OCI-LY3 (cell line): ENCODE results near the gene CUX1.
"Not testable (repeated sequence)": the region's sequence is repeated elsewhere in the genome, so short reads cannot be mapped to it uniquely, and the experiment has no call there.

Experiments
- H2AFZ ChIP-seq: fragments of 200-600, 300-600 bp; shearing (Covaris generic); 2 replicates; pipeline ENCODE4 v1.6.0; 2014; ENCODE audit warnings: antibody characterized with exemption, low read depth, low read length
- H3K27ac ChIP-seq: fragments of 200-600, 300-600 bp; sonication (generic); 2 replicates; pipeline ENCODE4 v1.5.1; 2014; ENCODE audit warnings: mild to moderate bottlenecking, low read length, moderate library complexity, mixed read lengths
- H3K27me3 ChIP-seq: fragments of 200-600, 300-600 bp; sonication (generic); 2 replicates; pipeline ENCODE4 v1.6.1; 2014; ENCODE audit warnings: low read depth, low read length, mixed read lengths
- H3K36me3 ChIP-seq: fragments of 200-600, 300-600 bp; sonication (generic); replicated peaks from 2 replicates; pipeline ENCODE3; 2014; ENCODE audit warnings: low read depth, low read length, mixed read lengths
- H3K4me1 ChIP-seq: fragments of 300-600, 200-600 bp; sonication (generic); 2 replicates; pipeline ENCODE4 v1.6.1; 2014; ENCODE audit warnings: low read length, mixed read lengths
- H3K4me2 ChIP-seq: fragments of 200-600, 300-600 bp; sonication (generic); 2 replicates; pipeline ENCODE4 v1.6.1; 2014; ENCODE audit warnings: low read length, mixed read lengths
- H3K4me3 ChIP-seq: fragments of 300-600, 200-600 bp; sonication (generic); 2 replicates; pipeline ENCODE4 v1.5.1; 2014; ENCODE audit warnings: antibody characterized with exemption, mild to moderate bottlenecking, low read length, moderate library complexity
- H3K79me2 ChIP-seq: fragments of 300-600, 200-600 bp; shearing (Covaris generic); 2 replicates; pipeline ENCODE4 v1.6.1; 2014; ENCODE audit warnings: mild to moderate bottlenecking, low read length, mixed read lengths
- H3K9ac ChIP-seq: fragments of 300-600, 200-600 bp; shearing (Covaris generic); 2 replicates; pipeline ENCODE4 v1.6.0; 2014; ENCODE audit warnings: mild to moderate bottlenecking, low read length, moderate library complexity
- H3K9me3 ChIP-seq: fragments of 200-600, 300-600 bp; shearing (Covaris generic); 2 replicates; pipeline ENCODE4 v1.6.1; 2014; ENCODE audit warnings: low read length, mixed read lengths; ENCODE audit not compliant: insufficient read depth
- H4K20me1 ChIP-seq: fragments of 200-600, 300-600 bp; sonication (generic); 2 replicates; pipeline ENCODE4 v1.6.1; 2016; ENCODE audit warnings: low read length, mixed read lengths; ENCODE audit not compliant: insufficient read depth
- EZH2phosphoT487 ChIP-seq: fragments of 200-600 bp; shearing (Covaris generic); IDR thresholded peaks from 2 replicates; pipeline ENCODE4 v1.6.1; 2018; ENCODE audit warnings: antibody characterized with exemption, mixed run types, low read depth
- TF ChIP-seq, protein P1 (sequence below): fragments of 200-600, 300-600 bp; sonication (generic); IDR thresholded peaks from 2 replicates; pipeline ENCODE4 v1.5.1; 2014; ENCODE audit warnings: antibody characterized with exemption, low read length, low read depth

The CUX1 gene

DNA sequence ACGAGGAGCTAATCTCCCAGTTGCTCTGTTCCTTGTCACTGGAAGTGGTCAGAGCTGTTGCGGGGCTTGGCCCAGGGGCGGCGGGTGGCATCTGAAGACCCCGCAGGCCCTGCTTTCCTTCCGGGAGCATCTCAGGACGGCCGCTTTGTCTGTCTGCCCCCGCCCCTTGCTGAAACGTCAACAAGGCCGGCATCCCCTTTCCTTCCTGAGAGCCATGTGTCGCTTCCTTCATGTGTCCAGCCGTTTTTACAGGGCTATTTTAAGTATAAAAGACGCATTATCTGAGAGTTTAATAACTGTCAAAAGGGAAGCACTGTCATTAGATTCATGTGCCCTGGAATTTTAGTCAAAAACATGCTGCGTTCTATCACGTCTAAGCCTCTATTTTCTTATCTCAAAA, 110.4 kb downstream of the CUX1 start:
- peaks cover 70% of the 10 kb centered on the region for H4K20me1 ChIP-seq
- no peak overlapping the region for H3K4me2 ChIP-seq
- no peak overlapping the region for H3K4me3 ChIP-seq
- TF ChIP-seq, protein P1, sequence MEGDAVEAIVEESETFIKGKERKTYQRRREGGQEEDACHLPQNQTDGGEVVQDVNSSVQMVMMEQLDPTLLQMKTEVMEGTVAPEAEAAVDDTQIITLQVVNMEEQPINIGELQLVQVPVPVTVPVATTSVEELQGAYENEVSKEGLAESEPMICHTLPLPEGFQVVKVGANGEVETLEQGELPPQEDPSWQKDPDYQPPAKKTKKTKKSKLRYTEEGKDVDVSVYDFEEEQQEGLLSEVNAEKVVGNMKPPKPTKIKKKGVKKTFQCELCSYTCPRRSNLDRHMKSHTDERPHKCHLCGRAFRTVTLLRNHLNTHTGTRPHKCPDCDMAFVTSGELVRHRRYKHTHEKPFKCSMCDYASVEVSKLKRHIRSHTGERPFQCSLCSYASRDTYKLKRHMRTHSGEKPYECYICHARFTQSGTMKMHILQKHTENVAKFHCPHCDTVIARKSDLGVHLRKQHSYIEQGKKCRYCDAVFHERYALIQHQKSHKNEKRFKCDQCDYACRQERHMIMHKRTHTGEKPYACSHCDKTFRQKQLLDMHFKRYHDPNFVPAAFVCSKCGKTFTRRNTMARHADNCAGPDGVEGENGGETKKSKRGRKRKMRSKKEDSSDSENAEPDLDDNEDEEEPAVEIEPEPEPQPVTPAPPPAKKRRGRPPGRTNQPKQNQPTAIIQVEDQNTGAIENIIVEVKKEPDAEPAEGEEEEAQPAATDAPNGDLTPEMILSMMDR, result no peak
- TF ChIP-seq EZH2phosphoT487, result no peak
- H3K4me1 ChIP-seq, result peaks cover 5% of the 10 kb centered on the region
- peaks cover 46% of the 10 kb centered on the region for H3K79me2 ChIP-seq
- H3K9me3 ChIP-seq, result no peaks in the 10 kb centered on the region
- no peak overlapping the region for H2AFZ ChIP-seq
- no peaks in the 10 kb centered on the region for H3K27me3 ChIP-seq
- H3K9ac ChIP-seq, result no peak overlapping the region
- H3K36me3 ChIP-seq, result peaks cover 8% of the 10 kb centered on the region
- H3K27ac ChIP-seq, result no peak overlapping the region

DNA sequence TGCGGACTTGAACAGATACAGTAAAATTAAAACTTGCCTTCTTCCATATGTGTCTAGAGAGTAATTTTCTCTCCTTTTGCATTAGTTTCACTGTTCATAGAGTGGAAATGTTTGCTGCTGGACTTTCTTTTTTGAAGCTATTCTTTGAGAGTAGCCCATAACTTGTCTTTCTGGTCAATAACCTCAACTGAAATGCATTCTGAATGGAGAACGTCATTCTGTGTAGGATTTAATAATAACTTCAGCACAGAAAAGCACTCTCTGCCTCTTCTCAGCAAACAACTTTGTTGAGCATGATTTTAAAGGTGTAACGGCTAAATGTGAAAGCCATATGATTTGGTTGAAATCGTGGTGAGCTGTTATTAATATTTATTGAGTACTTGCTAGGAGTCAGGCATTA, 111.8 kb downstream of the CUX1 start:
- Histone ChIP-seq H3K9ac (no peak overlapping the region), H3K9me3 (no peaks in the 10 kb centered on the region), H3K36me3 (peaks cover 4% of the 10 kb centered on the region), H4K20me1 (peaks cover 66% of the 10 kb centered on the region), H3K27me3 (no peaks in the 10 kb centered on the region), H3K4me1 (peaks cover 19% of the 10 kb centered on the region), H3K27ac (no peak overlapping the region), H3K4me3 (no peak overlapping the region), H3K79me2 (peaks cover 35% of the 10 kb centered on the region), H3K4me2 (no peak overlapping the region), H2AFZ (no peak overlapping the region)
- TF ChIP-seq EZH2phosphoT487, result no peak
- TF ChIP-seq, protein P1, result no peak

DNA sequence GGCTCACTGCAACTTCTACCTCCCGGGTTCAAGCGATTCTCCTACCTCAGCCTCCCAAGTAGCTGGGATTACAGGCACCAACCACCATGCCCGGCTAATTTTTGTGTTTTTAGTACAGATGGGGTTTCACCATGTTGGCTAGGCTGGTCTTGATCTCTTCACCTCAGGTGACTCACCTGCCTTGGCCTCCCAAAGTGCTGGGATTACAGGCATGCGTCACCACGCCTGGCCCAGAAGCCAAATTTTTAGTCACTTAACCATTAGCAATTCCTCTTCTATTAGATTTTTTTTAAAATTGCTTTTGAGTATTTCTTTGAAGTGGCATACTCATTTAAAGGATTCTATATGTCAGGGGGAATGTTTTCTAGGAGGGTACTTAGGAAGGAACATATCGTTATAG, 112.5 kb downstream of the CUX1 start:
- peaks cover 71% of the 10 kb centered on the region for H4K20me1 ChIP-seq

DNA sequence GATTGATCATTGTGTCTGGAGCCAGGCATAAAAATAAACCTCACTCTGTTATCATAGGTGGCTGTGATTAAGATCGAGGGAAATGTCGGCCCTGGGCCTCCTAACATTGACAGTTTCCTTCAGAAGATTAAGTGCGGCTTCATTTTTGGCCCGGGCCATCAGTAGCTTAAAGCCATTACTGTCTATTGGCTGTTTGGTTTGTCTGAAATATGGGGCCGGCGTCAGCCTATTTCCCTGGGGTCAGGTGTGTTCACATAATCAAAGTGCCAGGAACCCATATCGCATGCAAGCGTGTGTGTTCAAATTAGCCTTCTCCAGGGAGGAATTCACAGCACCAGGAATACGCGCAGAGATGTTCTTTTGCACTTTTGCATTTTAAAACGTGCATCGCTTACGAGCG, 114.7 kb downstream of the CUX1 start:
- H3K79me2 ChIP-seq, result peaks cover 53% of the 10 kb centered on the region
- peaks cover 4% of the 10 kb centered on the region for H3K36me3 ChIP-seq
- no peak overlapping the region for H3K27ac ChIP-seq
- no peaks in the 10 kb centered on the region for H3K9me3 ChIP-seq
- H3K27me3 ChIP-seq, result no peaks in the 10 kb centered on the region; the same call in 1 of the 2 replicates
- no peak overlapping the region for H3K9ac ChIP-seq
- no peak overlapping the region for H2AFZ ChIP-seq
- H3K4me2 ChIP-seq, result no peak overlapping the region
- TF ChIP-seq EZH2phosphoT487, result no peak
- TF ChIP-seq, protein P1, result no peak
- H4K20me1 ChIP-seq, result peaks cover 68% of the 10 kb centered on the region
- H3K4me1 ChIP-seq, result peaks cover 46% of the 10 kb centered on the region
- no peak overlapping the region for H3K4me3 ChIP-seq

More for the DNA sequence above, 112.5 kb downstream of the CUX1 start:
- H3K9me3 ChIP-seq, H3K4me2 ChIP-seq, H3K36me3 ChIP-seq, H3K27me3 ChIP-seq, H3K27ac ChIP-seq, H3K9ac ChIP-seq, H3K4me3 ChIP-seq, H2AFZ ChIP-seq: not testable (repeated sequence)
- peaks cover 39% of the 10 kb centered on the region for H3K79me2 ChIP-seq
- H3K4me1 ChIP-seq, result peaks cover 26% of the 10 kb centered on the region

DNA sequence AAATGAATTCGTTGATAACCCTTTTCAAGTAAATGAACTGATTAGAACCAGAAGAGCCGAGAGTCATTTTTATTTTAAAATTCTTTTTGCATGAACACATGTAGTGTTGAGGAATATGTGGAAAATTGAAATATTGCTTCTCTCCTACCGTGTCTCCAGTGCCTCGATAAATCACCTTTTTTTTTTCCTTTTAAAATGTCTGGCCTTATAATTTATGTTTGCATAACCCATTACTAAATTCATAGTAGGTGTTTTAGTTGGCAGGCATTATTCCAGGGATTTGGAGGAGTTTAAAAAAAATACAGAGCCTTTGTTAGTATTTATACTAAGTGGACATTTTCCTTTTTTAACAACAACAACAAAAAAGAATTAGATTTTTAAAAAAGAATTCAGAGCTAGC, 115.6 kb downstream of the CUX1 start:
- Histone ChIP-seq H3K4me1 (peaks cover 49% of the 10 kb centered on the region), H3K79me2 (peaks cover 53% of the 10 kb centered on the region), H4K20me1 (peaks cover 65% of the 10 kb centered on the region), H3K4me2 (peak overlapping the region; percentile 56), H3K9ac (peak overlapping the region; percentile 5; the same call in 1 of the 2 replicates), H3K9me3 (no peaks in the 10 kb centered on the region), H3K4me3 (peak overlapping the region; percentile 67), H3K27ac (no peak overlapping the region), H2AFZ (no peak overlapping the region), H3K27me3 (no peaks in the 10 kb centered on the region; the same call in 1 of the 2 replicates), H3K36me3 (peaks cover 4% of the 10 kb centered on the region)
- no peak for TF ChIP-seq EZH2phosphoT487
- TF ChIP-seq, protein P1, result no peak
